CD14-positive monocyte (primary cell): ENCODE results near the gene WIPF2. TPM values are rescaled to one million over a fixed set of nuclear protein-coding genes. Genes with fewer than 3 reads are reported as not detected.

Experiments
- DNase-seq, 3 donors: peaks; one replicate each; pipeline ENCODE4 v3.0.0-alpha.2; 2011 to 2022
- H2AFZ ChIP-seq: 2 replicates; pipeline ENCODE4 v1.6.0; 2012; ENCODE audit warnings: mild to moderate bottlenecking, low read depth, low read length, inconsistent platforms; ENCODE audit not compliant: insufficient read depth, poor library complexity, severe bottlenecking
- H3K27ac ChIP-seq, 2 donors: 1 replicate in 1 of 2; 2 replicates in 1 of 2; pipeline ENCODE4 v1.5.1; 2012 to 2013; ENCODE audit warnings: low read length in 2 of 2, control low read depth in 1 of 2, inconsistent platforms in 1 of 2, low read depth in 1 of 2, mild to moderate bottlenecking in 1 of 2
- H3K27me3 ChIP-seq, 2 donors: one replicate each; pipeline versions ENCODE4 v1.6.0 to v1.6.1; 2011 to 2013; ENCODE audit warnings: low read length in 2 of 2; ENCODE audit not compliant: control insufficient read depth in 2 of 2, insufficient read depth in 2 of 2
- H3K36me3 ChIP-seq, 2 donors: replicated peaks in 1 of 2; 1 replicate in 1 of 2; 2 replicates in 1 of 2; pipeline versions ENCODE4 v1.5.1 to v1.6.1; 2012 to 2013; ENCODE audit warnings: low read length in 2 of 2, control low read depth in 1 of 2, inconsistent platforms in 1 of 2, mild to moderate bottlenecking in 1 of 2; ENCODE audit not compliant: insufficient read depth in 2 of 2, control insufficient read depth in 1 of 2
- H3K4me1 ChIP-seq, 2 donors: 1 replicate in 1 of 2; 2 replicates in 1 of 2; pipeline versions ENCODE4 v1.5.1 to v1.6.1; 2012 to 2013; ENCODE audit warnings: low read length in 2 of 2, control low read depth in 1 of 2, inconsistent platforms in 1 of 2, mild to moderate bottlenecking in 1 of 2, moderate library complexity in 1 of 2; ENCODE audit not compliant: insufficient read depth in 2 of 2, control insufficient read depth in 1 of 2
- H3K4me2 ChIP-seq: replicated peaks from 2 replicates; pipeline ENCODE3; 2012; ENCODE audit warnings: low read length, moderate library complexity, mild to moderate bottlenecking; ENCODE audit not compliant: poor library complexity, severe bottlenecking; ENCODE audit errors: extremely low read depth
- H3K4me3 ChIP-seq, 3 experiments: fragments of 200-600 bp in 1 of 3; sonication (generic) in 1 of 3; replicated peaks in 1 of 3; 1 replicate in 2 of 3; 2 replicates in 1 of 3; pipeline ENCODE4 v1.5.1; 2011 to 2013; ENCODE audit warnings: low read length in 3 of 3, mild to moderate bottlenecking in 3 of 3, control low read depth in 2 of 3, low read depth in 2 of 3, inconsistent platforms in 1 of 3, moderate library complexity in 1 of 3
- H3K79me2 ChIP-seq: 2 replicates; pipeline ENCODE4 v1.6.0; 2012; ENCODE audit warnings: mild to moderate bottlenecking, control low read depth, inconsistent platforms, low read length, moderate library complexity; ENCODE audit not compliant: insufficient read depth
- H3K9ac ChIP-seq: 2 replicates; pipeline ENCODE4 v1.6.0; 2017; ENCODE audit warnings: low read length, mild to moderate bottlenecking; ENCODE audit not compliant: insufficient read depth, poor library complexity, severe bottlenecking
- H3K9me3 ChIP-seq, 2 donors: replicated peaks in 1 of 2; 1 replicate in 1 of 2; 2 replicates in 1 of 2; pipeline versions ENCODE4 v1.5.1 to v1.6.1; 2012 to 2013; ENCODE audit warnings: low read length in 2 of 2, control low read depth in 1 of 2; ENCODE audit not compliant: control insufficient read depth in 1 of 2, insufficient read depth in 1 of 2
- H4K20me1 ChIP-seq: 2 replicates; pipeline ENCODE4 v1.6.0; 2012; ENCODE audit warnings: mild to moderate bottlenecking, low read length, control low read depth, moderate library complexity; ENCODE audit not compliant: insufficient read depth
- H3K27ac Mint-ChIP-seq, 7 donors: one replicate each; pipeline ENCODE4 v1.8.0; 2020; ENCODE audit warnings: mild to moderate bottlenecking in 7 of 7, mixed read lengths in 7 of 7, moderate library complexity in 6 of 7, inconsistent platforms in 2 of 7
- H3K27me3 Mint-ChIP-seq, 3 donors: one replicate each; pipeline ENCODE4 v1.8.0; 2021 to 2022; ENCODE audit warnings: low read depth in 3 of 3, mild to moderate bottlenecking in 3 of 3, mixed read lengths in 3 of 3, moderate library complexity in 3 of 3, inconsistent platforms in 1 of 3
- H3K36me3 Mint-ChIP-seq, 2 donors: one replicate each; pipeline ENCODE4 v1.8.0; 2020; ENCODE audit warnings: mixed read lengths in 2 of 2, inconsistent platforms in 1 of 2, mild to moderate bottlenecking in 1 of 2
- H3K4me1 Mint-ChIP-seq: one replicate; pipeline ENCODE4 v1.8.0; 2020; ENCODE audit warnings: mild to moderate bottlenecking, mixed read lengths
- H3K4me3 Mint-ChIP-seq, 2 donors: one replicate each; pipeline ENCODE4 v1.8.0; 2020; ENCODE audit warnings: mild to moderate bottlenecking in 2 of 2, mixed read lengths in 2 of 2, moderate library complexity in 1 of 2
- H3K9me3 Mint-ChIP-seq, 7 donors: one replicate each; pipeline ENCODE4 v1.8.0; 2020 to 2022; ENCODE audit warnings: mixed read lengths in 7 of 7, mild to moderate bottlenecking in 6 of 7, moderate library complexity in 6 of 7, inconsistent platforms in 2 of 7
- WGBS: methylation state at CpG from one replicate; pipeline ENCODE4 v1.1.5; 2013; ENCODE audit warnings: missing lambda C conversion rate; ENCODE audit not compliant: insufficient coverage; 5-methylcytosine and 5-hydroxymethylcytosine counted together
- intact Hi-C, 2 donors: fragments of 100-400 bp; cut with micrococcal nuclease; formaldehyde crosslinking; loops; one replicate each; pipeline versions ENCODE4 v1.15.0 to v1.15.1; 2023
- polyA plus RNA-seq, 3 donors: library from polyadenylated mRNA; depleted of rRNA in 1 of 3; unstranded in 2 of 3; stranded (reverse) in 1 of 3; fragments of 300-500 nt in 2 of 3; fragments of >200 nt in 1 of 3; fragmentation: Illumina TruSeq in 2 of 3; gene quantifications; 1 replicate in 2 of 3; 2 replicates in 1 of 3; pipeline ENCODE4 v1.2.3, GENCODE V29; 2012 to 2021
- TF ChIP-seq, protein P1 (sequence below): fragments of 200-600 bp; IDR thresholded peaks from one replicate; pipeline ENCODE4 v1.8.0; 2022; ENCODE audit warnings: antibody characterized with exemption, mild to moderate bottlenecking

WIPF2 gene
- polyA plus RNA-seq, 3 donors = 5.2 to 9.7 (median 8.4) TPM

DNA sequence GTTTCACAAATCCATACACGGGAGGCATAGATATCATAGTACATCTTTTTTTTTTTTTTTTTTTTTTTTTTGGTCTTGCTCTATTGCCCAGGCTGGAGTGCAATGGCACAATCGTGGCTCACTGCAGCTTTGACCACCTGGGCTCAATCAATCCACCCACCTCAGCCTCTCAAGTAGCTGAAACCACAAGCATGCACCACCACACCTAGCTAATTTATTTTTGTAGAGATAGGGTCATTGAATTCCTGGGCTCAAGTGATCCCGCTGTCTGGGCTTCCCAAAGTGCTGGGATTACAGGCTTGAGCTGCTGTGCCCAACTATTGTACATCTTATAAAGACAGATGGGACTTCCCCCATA, 45.3 kb upstream of the WIPF2 start:
- Mint-ChIP-seq H3K36me3 (peaks cover 65 to 83% of the 10 kb centered on the region in 2 donors), H3K27ac (no peak overlapping the region), H3K4me3 (no peak overlapping the region), H3K27me3 (peaks cover 7 to 17% (median 8%) of the 10 kb centered on the region in 3 donors), H3K9me3 (peaks cover 0 to 3% (median 0%) of the 10 kb centered on the region in 7 donors), H3K4me1 (peaks cover 9% of the 10 kb centered on the region)
- intact Hi-C loops = no loop called here
- no peak overlapping the region for H3K4me3 ChIP-seq
- H3K27ac ChIP-seq = no peak overlapping the region
- peaks cover 12 to 15% of the 10 kb centered on the region in 2 donors for H3K4me1 ChIP-seq
- WGBS = 100% methylated on average over 1 of the region's 3 CpGs
- H3K4me2 ChIP-seq = no peak overlapping the region
- H3K36me3 ChIP-seq = peaks cover 55 to 74% of the 10 kb centered on the region in 2 donors
- no peak for DNase-seq
- H3K9me3 ChIP-seq = no peaks in the 10 kb centered on the region
- TF ChIP-seq, protein P1, sequence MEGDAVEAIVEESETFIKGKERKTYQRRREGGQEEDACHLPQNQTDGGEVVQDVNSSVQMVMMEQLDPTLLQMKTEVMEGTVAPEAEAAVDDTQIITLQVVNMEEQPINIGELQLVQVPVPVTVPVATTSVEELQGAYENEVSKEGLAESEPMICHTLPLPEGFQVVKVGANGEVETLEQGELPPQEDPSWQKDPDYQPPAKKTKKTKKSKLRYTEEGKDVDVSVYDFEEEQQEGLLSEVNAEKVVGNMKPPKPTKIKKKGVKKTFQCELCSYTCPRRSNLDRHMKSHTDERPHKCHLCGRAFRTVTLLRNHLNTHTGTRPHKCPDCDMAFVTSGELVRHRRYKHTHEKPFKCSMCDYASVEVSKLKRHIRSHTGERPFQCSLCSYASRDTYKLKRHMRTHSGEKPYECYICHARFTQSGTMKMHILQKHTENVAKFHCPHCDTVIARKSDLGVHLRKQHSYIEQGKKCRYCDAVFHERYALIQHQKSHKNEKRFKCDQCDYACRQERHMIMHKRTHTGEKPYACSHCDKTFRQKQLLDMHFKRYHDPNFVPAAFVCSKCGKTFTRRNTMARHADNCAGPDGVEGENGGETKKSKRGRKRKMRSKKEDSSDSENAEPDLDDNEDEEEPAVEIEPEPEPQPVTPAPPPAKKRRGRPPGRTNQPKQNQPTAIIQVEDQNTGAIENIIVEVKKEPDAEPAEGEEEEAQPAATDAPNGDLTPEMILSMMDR = no peak
- no peaks in the 10 kb centered on the region for H3K79me2 ChIP-seq
- no peak overlapping the region for H2AFZ ChIP-seq
- H3K27me3 ChIP-seq = peaks cover 5 to 11% of the 10 kb centered on the region in 2 donors
- H4K20me1 ChIP-seq = peaks cover 13% of the 10 kb centered on the region
- H3K9ac ChIP-seq = no peak overlapping the region

DNA sequence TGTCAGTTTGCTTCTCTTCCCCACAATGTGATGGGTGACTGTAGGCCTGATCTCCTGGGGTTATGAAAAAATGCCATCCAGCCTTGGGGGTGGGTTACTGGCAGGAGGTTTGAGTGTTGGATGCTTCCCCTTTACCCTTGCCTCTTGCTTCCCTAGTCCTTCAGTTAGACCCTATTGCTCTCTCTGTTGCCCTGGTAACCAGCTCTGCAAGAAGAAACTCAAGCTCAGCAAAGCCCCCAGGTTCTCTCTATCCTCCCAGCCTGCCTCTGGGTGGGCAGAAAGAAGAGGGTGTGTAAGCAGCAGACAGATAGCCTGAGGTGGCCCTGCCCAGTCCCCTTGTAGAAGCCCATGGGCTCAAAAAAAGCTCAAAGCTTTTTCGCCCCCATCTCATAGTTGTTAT, 44.6 kb upstream of the WIPF2 start:
- no peak overlapping the region for H2AFZ ChIP-seq
- no peak overlapping the region for H3K27ac Mint-ChIP-seq
- H3K4me3 ChIP-seq = no peak overlapping the region

More for the DNA sequence above, 44.6 kb upstream of the WIPF2 start:
- peaks cover 9% of the 10 kb centered on the region for H3K4me1 Mint-ChIP-seq
- Histone ChIP-seq H3K79me2 (no peaks in the 10 kb centered on the region), H3K27ac (no peak overlapping the region), H3K4me1 (peaks cover 12 to 15% of the 10 kb centered on the region in 2 donors), H3K9ac (no peak overlapping the region), H4K20me1 (peaks cover 13% of the 10 kb centered on the region), H3K9me3 (no peaks in the 10 kb centered on the region), H3K36me3 (peaks cover 47 to 67% of the 10 kb centered on the region in 2 donors), H3K27me3 (peaks cover 5 to 12% of the 10 kb centered on the region in 2 donors), H3K4me2 (no peak overlapping the region)
- peaks cover 7 to 20% (median 10%) of the 10 kb centered on the region in 3 donors for H3K27me3 Mint-ChIP-seq
- DNase-seq = no peak
- 100% methylated on average over 1 of the region's 1 CpG for WGBS
- H3K9me3 Mint-ChIP-seq = peaks cover 0 to 3% (median 0%) of the 10 kb centered on the region in 7 donors
- TF ChIP-seq, protein P1 = no peak
- H3K4me3 Mint-ChIP-seq = no peak overlapping the region
- H3K36me3 Mint-ChIP-seq = peaks cover 59 to 75% of the 10 kb centered on the region in 2 donors
- intact Hi-C loops = no loop called here
